Activated CD8-positive, alpha-beta memory T cell treated with anti-CD3 and anti-CD28 coated beads for 24 hours (primary cell): ENCODE results near the gene PIP5K1C.
"Not testable (repeated sequence)": the region's sequence is repeated elsewhere in the genome, so short reads cannot be mapped to it uniquely, and the experiment has no call there.

Experiments used
- DNase-seq: peaks from one replicate; pipeline ENCODE4 v3.0.0-alpha.2; 2020

Gene PIP5K1C

DNA sequence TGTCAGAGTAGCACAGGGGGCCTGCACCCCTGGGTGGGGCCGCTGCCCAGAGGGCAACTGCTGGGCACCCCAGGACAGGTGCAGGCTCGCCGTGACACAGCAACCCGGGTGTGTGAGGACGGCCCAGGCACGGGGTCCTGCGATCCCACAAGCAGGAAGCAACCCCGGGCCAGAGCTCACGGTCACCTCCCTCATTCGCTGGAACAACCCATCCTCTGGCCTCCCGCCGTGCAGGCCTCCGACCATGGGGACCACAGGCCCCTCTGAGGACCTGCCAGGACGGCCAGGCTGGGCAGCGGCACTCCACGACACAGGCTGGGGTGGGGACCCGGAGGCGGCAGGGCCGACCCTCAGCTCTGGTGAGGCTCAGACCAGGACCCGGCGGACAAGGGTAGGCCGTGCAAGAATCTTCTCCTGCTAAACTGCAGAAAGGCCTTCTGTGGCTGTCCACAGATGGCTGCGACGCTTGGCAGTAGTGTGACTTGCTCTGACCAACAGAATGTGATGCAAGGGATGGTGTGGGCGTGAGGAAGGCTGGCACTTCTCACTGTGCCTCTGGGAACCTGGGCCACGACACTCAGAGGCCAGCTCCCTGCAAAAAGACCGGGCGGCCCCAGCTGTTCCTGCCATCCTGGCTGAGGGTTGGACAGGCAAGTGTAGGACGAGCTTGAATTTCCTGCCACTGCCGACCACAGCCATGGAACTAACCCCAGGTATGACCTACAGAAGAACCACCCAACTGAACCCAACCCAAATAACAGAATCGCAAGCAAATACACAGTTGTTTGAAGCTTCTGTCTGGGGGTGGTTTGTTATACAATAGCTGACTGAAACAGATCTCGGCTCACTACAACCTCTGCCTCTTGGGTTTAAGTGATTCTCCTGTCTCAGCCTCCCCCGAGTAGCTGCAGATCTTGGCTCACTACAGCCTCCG is 26.5 kb downstream of the PIP5K1C start:
- DNase-seq: no peak

DNA sequence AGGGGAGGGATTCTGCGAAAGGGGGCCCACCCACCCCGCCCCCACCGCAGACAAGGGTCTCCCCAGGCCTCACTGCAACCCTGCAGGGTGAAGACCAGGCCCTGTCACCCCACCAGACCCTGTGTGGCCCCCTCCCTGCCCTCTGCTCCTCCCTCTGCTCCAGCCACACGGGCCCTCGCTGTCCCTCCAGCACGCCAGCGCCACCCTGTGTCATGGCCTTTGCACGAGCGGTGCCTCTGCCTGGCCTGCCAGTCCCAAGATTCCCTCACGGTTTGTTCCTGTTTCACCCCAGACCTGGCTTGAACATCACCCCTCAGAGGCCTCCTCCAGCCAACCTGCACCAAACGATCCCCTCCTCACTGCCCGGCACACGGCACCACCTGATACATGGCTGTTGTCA is 27.3 kb downstream of the PIP5K1C start:
- no peak for DNase-seq

- no peak for DNase-seq
These were observed 27.7 kb downstream of the PIP5K1C start for GRCh38 chr19:3672575-3672948.

DNA sequence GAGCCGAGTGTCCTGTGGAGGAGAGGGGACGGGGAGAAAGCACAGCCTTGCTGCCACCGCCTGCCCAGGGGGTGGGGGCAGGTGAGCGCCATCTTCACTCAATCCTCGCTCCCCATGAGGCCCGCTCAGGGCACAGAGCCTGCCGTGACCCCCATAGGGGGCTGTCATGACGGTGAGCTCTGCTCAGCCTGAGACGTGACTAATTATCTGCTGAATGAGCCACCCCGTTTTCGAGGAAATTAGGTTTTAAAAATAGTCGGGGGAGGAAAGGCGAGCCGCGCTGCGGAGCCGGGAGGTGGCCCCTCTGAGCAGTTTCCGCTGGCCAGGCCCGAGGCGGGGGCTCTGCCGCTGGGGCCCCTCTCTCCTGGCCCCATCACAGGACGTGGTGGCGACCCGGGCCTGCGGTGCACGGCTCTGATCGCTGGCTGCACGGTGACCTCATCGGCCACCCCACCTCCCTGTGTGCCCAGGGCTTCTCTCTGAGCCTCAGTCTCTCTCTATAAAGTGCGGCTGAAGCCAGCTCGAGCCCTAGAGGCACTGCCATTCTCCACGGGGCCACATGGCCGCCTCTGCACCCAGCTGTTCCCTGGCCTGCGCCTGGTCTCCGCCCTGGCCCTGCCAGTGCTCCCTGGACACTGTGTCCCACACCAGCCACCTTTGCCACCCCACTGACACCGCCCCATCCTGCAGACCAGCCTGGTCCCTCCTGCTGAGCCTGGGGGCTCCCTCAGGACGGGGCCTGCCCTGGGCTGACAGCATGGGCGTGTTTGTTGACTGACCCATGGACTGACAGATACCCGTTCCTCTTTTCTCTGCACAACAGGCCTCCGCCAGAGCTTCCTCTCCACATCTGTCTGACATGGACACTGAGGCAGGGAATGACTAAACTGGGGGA is 28.3 kb downstream of the PIP5K1C start:
- DNase-seq: peak; percentile 80

DNA sequence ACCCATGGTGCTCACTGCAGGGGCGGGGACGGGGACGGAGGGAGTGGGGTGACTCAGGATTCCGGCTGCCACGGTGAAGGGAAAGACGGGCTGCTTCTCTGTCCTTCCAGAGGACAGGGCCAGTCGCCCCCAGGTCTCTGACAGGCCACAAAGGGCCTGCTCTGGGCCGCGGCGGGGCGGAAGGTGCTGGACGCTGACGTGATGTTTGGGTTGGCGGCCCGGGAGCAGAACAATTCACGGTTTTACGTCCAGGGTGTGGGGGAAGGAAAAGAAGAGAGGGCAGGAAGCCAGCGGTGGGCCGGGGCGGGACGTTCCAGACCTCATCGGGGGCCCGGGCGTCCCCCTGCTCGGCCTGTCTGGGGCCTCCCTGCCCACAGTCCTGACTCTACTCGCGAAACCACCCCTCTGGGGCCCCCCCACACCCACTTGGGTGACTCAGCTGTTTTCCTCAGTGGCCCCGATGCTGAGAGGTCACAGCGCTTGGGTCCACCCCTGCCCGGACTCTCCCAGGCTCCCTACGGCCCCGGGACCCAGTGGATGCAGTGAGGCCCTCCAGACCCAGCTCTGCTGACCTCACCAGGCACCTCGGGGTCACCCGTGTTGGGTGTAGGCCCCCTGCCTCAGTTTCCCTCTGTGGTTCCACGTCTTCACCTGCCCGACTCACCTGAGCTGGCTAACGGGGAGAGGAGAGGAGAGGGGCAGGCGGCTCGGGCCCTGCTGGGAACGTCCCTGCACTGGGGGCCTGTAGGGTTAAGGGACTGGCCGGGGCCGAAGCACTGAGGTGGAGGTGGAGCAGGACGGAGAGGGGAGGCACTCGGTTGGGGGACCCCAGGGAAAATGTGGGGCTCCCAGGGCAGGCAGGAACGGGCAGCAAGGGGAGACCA is 29.2 kb downstream of the PIP5K1C start:
- peak; percentile 87 for DNase-seq

DNA sequence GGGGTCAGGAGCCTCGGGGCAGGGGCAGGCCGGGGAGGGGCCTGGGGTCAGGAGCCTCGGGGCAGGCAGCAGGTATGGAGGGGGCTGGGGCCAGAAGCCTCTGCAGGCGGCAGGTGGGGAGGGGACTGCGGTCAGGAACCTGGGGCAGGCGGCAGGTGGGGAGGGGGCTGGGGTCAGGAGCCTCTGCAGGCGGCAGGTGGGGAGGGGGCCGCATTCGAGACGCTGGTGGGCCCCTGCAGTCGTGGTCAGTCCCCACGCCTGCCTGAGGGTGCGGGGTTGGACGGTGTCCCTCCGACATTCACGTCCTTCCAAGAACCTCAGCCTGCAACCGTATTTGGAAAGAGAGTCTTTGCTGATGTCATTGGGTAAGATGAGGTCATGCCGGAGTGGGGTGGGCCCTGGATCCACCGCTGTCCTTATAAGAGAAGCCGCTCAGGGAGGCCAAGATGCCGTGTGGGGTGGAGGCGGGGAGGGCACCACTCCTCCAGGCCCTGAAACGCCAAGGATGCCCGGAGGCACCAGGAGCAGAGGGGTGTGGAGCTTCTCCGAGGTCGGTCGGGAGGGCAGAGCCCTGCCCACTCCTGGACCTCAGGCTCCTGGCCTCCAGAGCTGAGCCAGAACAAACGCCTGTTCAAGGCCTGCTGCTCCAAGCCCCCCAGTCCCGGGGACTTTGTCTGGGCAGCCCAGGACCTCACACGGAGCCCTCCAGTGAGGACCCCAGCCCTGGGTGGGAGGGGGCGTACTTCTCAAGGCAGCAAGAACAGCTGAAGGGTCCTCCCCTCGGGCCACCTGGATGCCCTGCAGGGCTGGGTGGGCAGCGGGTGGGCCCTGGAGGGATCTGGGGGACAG is 30.1 kb downstream of the PIP5K1C start:
- no peak for DNase-seq

DNA sequence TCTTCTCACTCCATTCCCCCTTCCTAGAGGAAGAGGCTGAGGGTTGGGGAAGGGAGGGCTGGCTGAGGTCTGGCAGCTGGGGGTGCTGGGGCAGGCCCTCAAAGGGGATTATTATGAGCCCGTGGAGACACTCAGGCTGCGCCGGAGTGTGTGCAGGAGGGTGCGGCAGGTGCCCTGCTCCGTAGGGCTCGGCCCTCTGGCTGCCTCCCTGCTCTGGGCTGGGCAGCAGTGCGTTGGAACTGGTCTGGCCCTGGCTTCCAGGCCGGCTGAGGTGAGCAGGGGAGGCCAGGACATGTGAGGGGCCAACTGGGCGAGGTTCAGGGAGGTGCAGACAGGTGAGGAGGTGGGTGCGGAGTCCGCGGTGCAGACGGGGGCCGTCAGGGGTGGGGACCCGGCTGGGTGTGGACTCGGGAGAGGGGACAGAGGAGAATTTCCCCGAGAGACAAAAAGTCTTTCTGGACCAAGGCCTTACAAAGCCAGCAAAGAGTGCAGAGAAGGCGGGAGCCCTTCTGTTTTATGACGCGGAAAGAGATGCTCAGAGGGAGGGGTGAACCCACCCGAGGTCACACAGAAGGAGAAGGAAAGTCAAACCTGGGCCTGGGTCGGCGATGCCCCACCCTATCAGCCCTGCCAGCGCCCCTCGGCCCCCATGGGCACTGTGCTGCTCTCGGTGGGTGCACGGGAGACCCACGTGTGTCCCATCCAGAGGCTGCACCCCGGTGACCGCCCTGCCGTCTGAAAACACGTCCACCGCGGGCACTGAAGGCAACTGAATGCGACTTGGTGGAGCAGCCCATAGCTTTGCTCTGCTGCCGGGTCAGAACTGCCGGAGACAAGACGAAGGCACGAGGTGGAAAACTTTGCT is 31.0 kb downstream of the PIP5K1C start:
- DNase-seq: no peak

DNA sequence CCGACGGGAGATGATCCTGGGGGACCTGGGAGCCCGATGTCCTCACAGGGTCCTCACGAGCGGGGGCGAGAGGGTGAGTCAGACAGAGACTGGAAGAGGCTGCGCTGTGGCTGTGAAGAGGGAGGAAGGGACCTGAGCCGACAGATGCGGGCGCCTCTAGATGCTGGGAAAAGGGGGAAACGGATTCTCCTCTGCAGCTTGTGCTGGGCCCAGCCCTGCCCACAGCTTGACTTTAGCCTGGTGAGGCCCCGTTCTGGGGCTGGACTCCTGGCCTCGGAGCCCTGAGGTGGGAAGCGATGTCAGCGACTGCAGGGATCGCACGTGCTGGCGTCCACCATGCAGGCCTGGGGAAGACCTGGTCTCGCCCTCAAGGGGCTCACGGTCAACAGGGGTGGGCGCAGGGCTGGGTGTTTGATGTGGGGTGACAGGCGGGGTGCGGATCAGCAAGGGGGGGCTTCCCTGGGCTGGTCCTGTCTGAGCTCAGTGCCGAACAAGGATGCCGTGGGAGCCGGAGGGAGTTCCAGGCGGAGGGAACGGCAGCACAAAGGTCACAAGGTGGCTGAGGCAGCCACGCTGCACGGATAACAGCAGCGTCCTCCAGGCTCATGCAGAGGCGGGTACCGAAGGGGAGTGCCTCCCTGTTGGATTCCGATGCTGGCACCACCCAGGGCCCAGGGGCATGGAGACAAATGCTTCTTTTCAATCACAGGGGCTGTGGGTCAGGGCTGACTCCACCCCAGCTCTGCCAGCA is 31.8 kb downstream of the PIP5K1C start:
- DNase-seq: no peak

DNA sequence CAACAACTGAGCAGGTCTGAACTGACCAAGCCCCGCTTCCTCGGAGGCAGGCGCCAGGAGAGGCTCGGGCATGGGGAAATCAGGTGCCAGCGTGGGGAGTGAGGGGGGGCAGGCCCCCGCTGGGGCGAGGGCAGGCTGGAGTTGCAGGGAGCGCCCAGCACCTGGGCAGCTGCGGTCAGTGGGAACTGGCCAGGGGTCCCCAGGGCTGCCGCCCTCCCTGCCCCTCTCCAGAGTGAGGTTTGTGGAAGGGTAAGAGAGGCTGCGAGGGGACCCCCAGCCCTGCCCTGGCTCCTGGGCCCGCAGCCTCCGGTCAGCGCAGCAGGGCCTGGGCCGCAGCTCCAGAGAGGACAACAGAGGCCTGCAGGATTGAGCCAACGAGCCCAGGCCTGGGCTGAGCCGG is 32.5 kb downstream of the PIP5K1C start:
- DNase-seq: no peak

DNA sequence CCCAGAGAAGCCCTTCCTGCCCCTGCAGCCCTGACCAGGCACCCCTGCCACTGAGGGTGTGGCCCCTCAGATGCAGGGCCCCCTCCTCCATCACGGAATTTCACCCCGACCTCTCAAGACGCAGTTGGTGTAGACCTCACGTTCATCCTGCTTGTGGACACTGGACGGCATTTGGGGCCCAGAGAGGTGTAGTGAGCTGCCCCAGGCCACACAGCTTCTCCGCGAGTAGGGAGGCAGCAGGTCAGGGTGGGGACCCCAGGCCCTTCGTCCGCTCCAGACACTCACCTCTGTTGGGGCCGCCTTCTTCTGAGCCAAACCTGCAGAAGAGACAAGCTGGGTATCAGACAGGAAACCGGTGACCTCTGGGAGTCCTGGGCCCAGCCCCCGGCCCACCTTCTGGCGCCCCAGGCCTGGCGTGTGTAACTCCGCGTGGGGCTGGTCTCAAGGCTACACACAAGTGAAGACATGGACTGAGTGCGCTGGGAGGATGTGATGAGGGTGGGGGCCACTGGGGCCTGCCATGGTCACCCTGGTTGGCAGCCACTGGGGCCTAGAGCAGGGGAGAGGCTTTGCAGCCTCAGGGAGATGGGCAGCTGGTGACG is 33.1 kb downstream of the PIP5K1C start:
- no peak for DNase-seq

DNA sequence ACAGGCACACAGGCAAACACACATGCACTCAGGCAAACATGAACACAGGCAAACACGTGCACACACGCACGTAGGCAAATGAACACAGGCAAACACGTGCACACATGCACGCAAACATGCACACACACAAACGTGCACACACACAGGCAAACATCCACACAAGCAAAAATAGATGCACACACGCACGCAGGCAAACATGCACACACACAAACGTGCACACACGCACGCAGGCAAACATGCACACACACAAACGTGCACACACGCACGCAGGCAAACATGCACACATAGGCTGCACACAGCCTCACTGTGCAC is 33.8 kb downstream of the PIP5K1C start:
- DNase-seq: not testable (repeated sequence)

GRCh38 chr19:3665681-3666544 is 34.4 kb downstream of the PIP5K1C start:
- DNase-seq: peak; percentile 95

- no peak for DNase-seq
These were observed 35.2 kb downstream of the PIP5K1C start for GRCh38 chr19:3664879-3665642.

DNA sequence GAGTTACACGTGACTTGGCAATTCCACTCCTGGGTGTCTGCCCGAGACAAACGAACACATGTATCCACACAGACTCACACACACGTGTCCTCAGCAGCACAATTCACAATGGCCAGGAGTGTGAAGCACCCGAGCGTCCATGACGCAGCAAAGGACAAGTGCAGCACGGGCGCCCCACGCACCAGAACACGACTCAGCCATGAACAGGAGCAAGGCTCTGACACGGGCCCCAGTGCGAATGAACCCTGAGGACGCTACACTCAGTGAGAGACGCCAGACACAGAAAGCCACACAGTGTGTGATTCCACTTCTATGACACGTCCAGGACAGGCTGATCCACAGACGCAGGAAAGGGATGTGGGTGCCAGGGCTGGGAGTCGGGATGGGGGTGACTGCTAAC is 36.4 kb downstream of the PIP5K1C start:
- DNase-seq: no peak

DNA sequence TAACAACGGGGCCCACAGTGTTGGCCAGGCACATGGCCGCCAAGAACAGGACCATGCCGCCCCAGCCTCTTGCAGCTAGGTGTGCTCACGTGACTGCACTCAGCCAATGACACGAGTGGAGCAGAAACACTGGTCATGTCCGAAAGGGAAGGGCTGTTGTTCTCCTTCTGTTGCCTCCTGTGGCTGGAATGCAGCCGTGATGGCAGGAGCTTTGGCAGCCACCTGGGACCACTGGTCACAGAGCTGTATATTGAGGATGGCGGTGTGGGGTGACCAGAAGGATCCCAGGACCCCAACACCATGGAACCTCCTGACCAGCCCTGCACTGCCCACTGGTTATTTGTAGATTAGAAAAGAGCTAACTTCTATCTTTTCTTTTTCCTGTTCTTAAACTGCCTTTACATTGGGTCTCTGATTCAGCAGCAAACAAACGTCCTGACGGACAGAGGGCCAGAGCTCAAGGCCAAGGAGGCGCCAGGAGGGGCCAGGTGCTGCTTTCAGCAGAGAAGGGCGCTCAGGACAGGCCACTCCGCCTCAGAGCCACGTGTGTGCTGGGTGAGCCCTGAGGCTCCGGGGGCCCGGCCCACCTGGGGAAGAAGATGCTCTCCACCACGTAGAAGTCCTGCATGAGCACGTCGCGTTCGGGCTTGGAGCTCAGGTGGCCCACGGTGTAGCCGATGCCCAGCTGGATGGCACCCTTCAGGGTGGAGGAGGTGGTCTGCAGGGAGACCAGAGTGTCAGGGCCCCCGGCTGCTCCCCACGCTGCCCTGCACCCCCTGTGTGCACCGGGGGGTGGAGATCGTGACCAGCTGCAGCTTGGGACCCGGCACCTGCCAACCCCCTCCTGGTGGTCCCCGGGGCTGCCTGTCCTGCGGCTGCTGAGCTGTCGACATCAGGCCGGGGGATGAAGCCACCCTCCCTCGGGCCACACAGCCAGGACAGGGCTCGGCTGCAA is 38.7 kb downstream of the PIP5K1C start:
- no peak for DNase-seq

DNA sequence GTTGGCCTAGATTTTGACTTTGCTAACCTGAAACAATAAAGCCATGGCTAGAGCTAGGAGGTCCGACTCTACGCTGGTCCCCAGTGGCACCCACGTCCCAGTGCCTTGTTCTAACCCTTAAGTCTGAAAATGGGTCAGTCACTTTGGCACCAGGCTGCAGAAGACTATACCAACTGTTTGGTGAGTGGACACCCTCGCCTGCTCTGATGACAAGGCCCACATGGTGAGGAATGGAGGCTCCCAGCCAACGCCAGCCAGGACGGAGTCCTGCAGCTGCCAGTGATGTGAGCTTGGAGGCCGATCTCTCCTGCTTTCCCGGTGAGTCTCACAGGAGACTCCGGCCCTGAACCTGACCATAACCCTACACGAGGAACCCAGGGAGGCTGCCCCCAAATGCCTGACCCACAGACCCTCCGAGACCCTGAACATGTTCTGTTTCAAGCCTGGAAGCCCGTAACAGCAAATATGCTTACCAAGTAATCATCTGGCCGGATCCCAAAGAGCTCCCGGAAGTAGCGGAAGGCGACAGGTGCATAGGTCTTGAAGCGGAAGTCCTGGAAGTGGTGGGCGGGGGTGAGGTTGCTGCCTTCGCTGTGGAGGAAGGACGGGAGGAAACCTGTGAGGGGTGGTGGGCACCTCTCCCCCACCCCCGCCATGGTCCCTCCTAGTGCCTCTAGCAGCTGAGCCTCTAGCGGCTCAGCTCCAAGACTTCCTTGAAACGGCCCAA is 39.6 kb downstream of the PIP5K1C start:
- DNase-seq: no peak
